KOPT-K1 (cell line): ENCODE measurements around the gene MAPKBP1.
"Not testable (repeated sequence)": the region's sequence is repeated elsewhere in the genome, so short reads cannot be mapped to it uniquely, and the experiment has no call there.

Source experiments
- H3K27ac ChIP-seq: fragments of 200-600 bp; sonication (generic); 2 replicates; pipeline ENCODE4 v1.5.1; 2016; ENCODE audit warnings: antibody characterized with exemption, mild to moderate bottlenecking, low read depth, low read length; ENCODE audit not compliant: poor library complexity, severe bottlenecking
- H3K36me3 ChIP-seq: fragments of 200-600 bp; sonication (generic); 2 replicates; pipeline ENCODE4 v1.5.1; 2017; ENCODE audit warnings: antibody characterized with exemption, mild to moderate bottlenecking, low read length, moderate library complexity; ENCODE audit not compliant: insufficient read depth
- H3K9me3 ChIP-seq: fragments of 200-600 bp; sonication (generic); 2 replicates; pipeline ENCODE4 v1.5.1; 2017; ENCODE audit warnings: antibody characterized with exemption, low read length, mild to moderate bottlenecking; ENCODE audit not compliant: insufficient read depth, poor library complexity, severe bottlenecking

The MAPKBP1 gene

GRCh38 chr15:41824062-41824745 is 49.9 kb downstream of the MAPKBP1 start:
- no peaks in the 10 kb centered on the region for H3K9me3 ChIP-seq
- H3K36me3 ChIP-seq: peaks cover 44% of the 10 kb centered on the region; the same call in 1 of the 2 replicates
- H3K27ac ChIP-seq: no peak overlapping the region

GRCh38 chr15:41825145-41825544 is 50.9 kb downstream of the MAPKBP1 start:
- H3K9me3 ChIP-seq: no peaks in the 10 kb centered on the region
- H3K36me3 ChIP-seq: peaks cover 35% of the 10 kb centered on the region; the same call in 1 of the 2 replicates
- no peak overlapping the region for H3K27ac ChIP-seq

- Histone ChIP-seq H3K9me3 (no peaks in the 10 kb centered on the region), H3K27ac (no peak overlapping the region), H3K36me3 (peaks cover 34% of the 10 kb centered on the region; the same call in 1 of the 2 replicates)
These were observed 51.6 kb downstream of the MAPKBP1 start for GRCh38 chr15:41825572-41826535.

GRCh38 chr15:41827290-41827879 is 53.1 kb downstream of the MAPKBP1 start:
- Histone ChIP-seq H3K27ac (peak overlapping the region; percentile 14), H3K36me3 (peaks cover 23% of the 10 kb centered on the region; the same call in 1 of the 2 replicates), H3K9me3 (no peaks in the 10 kb centered on the region)

- H3K9me3 ChIP-seq: no peaks in the 10 kb centered on the region
- peak within 1 kb of the TSS; percentile 54 for H3K27ac ChIP-seq
- peaks cover 15% of the 10 kb centered on the region; the same call in 1 of the 2 replicates for H3K36me3 ChIP-seq
These were observed 53.9 kb downstream of the MAPKBP1 start, which contains the start of gene JMJD7 for GRCh38 chr15:41827880-41828806. Gene JMJD7, plus strand, starts transcription at chr15:41828092. Its CDS starts 33 bp downstream, at chr15:41828125.

GRCh38 chr15:41828807-41829141 is 54.5 kb downstream of the MAPKBP1 start:
- peak overlapping the region; percentile 54 for H3K27ac ChIP-seq
- H3K9me3 ChIP-seq: no peaks in the 10 kb centered on the region
- H3K36me3 ChIP-seq: peaks cover 9% of the 10 kb centered on the region; the same call in 1 of the 2 replicates

- H3K36me3 ChIP-seq: peaks cover under 1% of the 10 kb centered on the region; the same call in 1 of the 2 replicates
- H3K27ac ChIP-seq: no peak overlapping the region
- no peaks in the 10 kb centered on the region for H3K9me3 ChIP-seq
These were observed 55.8 kb downstream of the MAPKBP1 start for GRCh38 chr15:41829959-41830646.

- H3K27ac ChIP-seq, H3K9me3 ChIP-seq, H3K36me3 ChIP-seq: not testable (repeated sequence)
These were observed 57.0 kb downstream of the MAPKBP1 start for GRCh38 chr15:41831291-41831690.

- H3K36me3 ChIP-seq: no peaks in the 10 kb centered on the region
- H3K27ac ChIP-seq: no peak overlapping the region
- no peaks in the 10 kb centered on the region for H3K9me3 ChIP-seq
These were observed 57.9 kb downstream of the MAPKBP1 start for GRCh38 chr15:41832208-41832607.

- Histone ChIP-seq H3K9me3 (no peaks in the 10 kb centered on the region), H3K36me3 (no peaks in the 10 kb centered on the region), H3K27ac (no peak overlapping the region)
These were observed 58.6 kb downstream of the MAPKBP1 start for GRCh38 chr15:41832875-41833274.

GRCh38 chr15:41834096-41834495 is 59.8 kb downstream of the MAPKBP1 start:
- Histone ChIP-seq H3K27ac (no peak overlapping the region), H3K36me3 (no peaks in the 10 kb centered on the region), H3K9me3 (no peaks in the 10 kb centered on the region)

- H3K9me3 ChIP-seq: no peaks in the 10 kb centered on the region
- H3K27ac ChIP-seq: no peak overlapping the region
- H3K36me3 ChIP-seq: no peaks in the 10 kb centered on the region
These were observed 61.8 kb downstream of the MAPKBP1 start for GRCh38 chr15:41836073-41836472.

GRCh38 chr15:41836713-41837454 is 62.6 kb downstream of the MAPKBP1 start:
- Histone ChIP-seq H3K36me3 (no peaks in the 10 kb centered on the region), H3K27ac (no peak overlapping the region), H3K9me3 (no peaks in the 10 kb centered on the region)
